GM19351 (cell line): ENCODE data around the gene DCDC2C.

Experiments used
- ATAC-seq: cut with Tn5 transposase; IDR thresholded peaks from one replicate; pipeline ENCODE4 v1.9.1; 2021; ENCODE audit warnings: mild to moderate bottlenecking, moderate library complexity; ENCODE audit not compliant: unreplicated experiment

Gene DCDC2C

DNA sequence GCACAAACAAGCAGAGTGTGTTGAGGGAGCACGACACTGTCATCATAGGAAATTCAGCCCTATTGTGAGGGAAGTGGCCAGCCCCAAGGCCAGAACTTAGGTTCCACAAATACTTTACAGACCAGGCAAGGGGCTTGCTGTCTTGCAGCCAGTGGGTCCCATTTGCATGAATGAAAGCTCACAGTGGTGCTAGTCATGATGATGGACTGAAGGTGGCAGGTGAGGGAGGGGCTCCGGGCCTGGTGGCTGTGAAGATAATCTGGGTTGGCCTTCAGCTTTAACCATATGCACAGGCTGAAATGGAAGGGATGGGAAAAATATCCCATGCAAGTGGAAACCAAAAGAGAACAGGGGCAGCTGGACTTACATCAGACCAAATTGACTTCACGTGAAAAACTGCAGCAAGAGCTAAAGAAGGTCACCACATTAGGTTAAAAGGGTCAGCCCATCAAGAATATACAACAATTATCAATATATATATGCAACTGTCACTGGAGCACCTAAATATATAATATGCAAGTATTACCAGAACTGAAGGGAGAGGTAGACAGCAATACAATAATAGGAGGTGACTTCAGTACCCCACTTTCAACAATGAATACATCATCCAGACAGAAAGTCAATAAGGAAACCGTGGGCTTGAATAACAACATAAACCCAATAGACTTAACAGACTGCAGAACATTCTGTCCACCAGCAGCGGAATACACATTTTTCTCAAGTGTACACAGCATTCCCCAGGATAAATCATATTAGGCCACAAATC lies 39.6 kb downstream of the DCDC2C start:
- no peak for ATAC-seq

- ATAC-seq = no peak
These were observed 40.7 kb downstream of the DCDC2C start for GRCh38 chr2:3743951-3744555.

DNA sequence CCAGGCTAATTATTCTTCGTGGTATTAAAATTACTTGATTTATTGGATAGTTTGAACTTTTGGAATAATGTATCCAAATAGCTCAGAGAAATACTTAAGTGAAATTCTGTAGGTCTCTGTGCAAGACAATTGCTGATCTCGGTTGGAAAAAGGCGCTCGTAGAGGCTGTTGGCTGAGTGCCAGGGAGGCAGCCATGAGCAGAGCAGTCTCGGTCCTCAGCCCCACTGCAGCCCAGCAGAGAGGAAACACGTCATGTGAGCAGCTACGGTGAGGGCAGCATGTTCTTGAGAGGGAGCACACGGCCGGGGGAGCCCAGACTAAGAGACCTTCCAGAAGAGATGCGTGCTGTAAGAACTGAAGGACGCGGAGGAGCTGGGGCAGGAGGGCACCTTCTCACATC lies 42.5 kb downstream of the DCDC2C start:
- no peak for ATAC-seq

GRCh38 chr2:3747032-3747654 lies 43.8 kb downstream of the DCDC2C start:
- no peak for ATAC-seq

DNA sequence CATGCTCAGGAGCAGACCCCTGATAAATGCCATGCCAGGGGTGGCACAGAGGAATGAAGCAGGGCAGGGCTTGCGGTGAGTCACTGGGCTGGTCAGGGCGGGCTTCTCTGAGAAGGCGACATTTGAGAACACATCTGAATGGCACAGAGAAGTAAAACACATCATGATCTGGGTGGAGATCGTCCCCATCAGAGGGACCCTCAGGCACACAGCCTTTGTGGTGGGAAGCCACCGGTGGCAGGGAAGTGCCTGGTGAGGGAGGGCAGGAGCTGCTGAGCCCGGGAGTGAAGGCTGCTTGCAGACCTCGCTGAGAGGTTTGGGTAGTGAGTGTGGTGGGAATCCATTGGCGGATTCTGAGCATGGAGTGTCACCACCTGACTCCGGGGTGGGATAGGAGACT lies 44.5 kb downstream of the DCDC2C start:
- ATAC-seq = no peak

GRCh38 chr2:3749201-3749600 lies 45.8 kb downstream of the DCDC2C start:
- no peak for ATAC-seq

GRCh38 chr2:3751251-3751650 lies 47.9 kb downstream of the DCDC2C start:
- ATAC-seq = no peak

GRCh38 chr2:3751806-3752205 lies 48.4 kb downstream of the DCDC2C start:
- no peak for ATAC-seq

DNA sequence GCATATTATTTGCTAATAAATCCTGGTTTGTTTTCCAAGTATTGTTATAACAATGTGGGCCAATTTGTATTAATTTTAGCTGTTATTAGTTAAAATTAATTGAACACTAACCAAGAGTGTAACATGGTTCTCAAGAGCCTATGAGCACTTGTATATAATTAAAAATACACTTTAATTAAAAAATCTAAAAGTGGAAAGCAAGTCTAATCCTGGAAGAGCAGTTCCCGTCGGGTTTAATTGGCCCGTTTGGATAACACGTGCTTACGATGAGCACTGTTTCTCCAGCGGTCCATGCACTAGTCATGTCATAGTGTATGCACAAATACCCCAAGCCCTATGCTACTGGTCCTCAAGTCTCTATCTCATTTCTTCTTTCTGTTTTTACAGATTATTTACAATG lies 49.0 kb downstream of the DCDC2C start:
- ATAC-seq = no peak

DNA sequence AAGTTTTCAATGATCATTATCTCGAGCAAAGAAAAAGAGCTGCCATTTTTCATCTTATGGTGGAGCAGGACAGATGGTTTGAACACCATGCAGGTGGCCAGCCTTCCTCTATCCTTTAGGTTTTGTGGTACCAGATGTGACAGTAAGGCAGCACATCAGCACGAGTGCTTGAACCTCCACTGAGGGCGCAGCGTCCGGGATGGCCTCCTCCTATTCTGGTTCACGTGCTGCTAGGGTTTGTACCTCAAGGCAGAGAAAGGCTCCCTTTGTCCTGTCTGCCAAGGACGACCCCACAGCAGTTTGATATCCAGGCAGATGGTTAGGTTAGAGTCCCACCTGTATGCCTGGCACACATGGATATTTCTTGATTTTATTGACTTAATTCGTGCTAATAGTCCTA lies 50.2 kb downstream of the DCDC2C start:
- ATAC-seq = no peak

- ATAC-seq = no peak
These were observed 50.9 kb downstream of the DCDC2C start for GRCh38 chr2:3754280-3754679.

DNA sequence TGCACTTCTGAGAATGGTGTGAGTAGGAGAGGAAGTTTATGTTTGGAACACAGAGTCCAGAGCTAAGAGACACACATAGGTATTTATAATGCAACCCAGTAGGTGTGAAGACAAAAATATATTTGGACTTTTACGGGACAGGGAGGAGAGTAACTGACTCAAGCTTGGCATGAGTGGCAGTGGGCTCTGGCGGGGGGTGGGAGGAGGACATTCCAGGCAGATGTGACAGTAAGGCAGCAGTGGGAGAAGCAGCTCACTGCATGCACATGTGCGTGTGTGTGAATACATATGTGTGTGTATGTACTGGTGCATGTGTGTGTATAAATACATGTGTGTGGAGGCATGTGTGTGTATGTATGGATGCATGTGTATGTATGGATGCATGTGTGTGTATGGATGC lies 51.4 kb downstream of the DCDC2C start:
- no peak for ATAC-seq

DNA sequence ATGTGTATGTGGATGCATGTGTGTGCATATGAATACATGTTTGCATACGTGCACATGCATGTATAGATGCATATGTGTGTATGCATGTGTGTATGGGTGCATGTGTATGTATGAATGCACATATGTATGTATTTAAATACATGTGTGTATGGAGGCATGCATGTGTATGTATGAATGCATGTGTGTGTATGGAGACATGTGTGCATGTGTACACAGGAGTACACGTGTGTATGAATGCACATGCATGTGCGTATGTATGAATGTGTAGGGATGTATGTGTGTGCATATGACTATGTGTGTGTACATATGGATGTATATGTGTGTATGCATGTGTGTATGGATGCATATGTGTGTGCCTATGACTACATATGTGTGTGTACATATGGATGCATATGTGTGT lies 51.9 kb downstream of the DCDC2C start:
- no peak for ATAC-seq

GRCh38 chr2:3756306-3756705 lies 52.9 kb downstream of the DCDC2C start:
- no peak for ATAC-seq

DNA sequence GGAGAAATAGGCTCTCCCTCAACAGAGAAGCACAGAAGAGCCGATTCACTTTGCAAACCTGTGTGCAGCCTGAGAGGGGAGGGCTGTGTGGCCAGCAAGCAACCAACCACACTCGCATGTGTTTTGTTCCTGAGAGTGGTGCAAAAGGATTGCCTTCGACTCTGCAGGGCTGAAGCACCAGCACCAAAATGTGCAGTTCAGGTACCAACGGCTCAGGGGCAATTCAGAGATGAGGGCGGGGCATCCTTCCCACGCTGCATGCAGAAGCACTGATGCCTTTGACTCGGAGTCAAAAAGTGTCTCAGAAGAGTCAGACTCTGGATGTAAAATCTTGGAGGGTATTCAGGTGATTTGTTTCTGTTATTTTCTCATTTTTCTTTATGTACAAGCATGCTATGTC lies 55.5 kb downstream of the DCDC2C start:
- no peak for ATAC-seq

DNA sequence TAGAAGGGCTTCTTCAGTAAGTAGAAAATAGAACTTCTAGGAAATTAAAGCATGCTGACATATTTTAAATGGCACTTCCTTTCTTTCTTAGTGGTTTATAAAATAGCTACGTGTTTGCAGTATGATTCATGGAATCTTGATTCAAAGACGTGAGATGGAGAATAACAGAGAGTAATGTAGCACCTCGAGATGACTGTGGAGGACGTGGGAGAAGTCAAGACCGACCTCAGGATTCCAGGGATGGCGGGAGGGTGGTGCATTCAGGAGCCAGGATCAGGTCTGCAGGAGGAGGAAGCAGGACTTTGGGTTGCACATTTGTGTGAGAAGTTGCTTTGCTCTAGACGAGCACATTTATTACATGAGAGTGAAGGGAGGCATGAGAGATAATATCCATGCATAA lies 56.0 kb downstream of the DCDC2C start:
- no peak for ATAC-seq

- no peak for ATAC-seq
These were observed 56.4 kb downstream of the DCDC2C start for GRCh38 chr2:3759761-3760160.

DNA sequence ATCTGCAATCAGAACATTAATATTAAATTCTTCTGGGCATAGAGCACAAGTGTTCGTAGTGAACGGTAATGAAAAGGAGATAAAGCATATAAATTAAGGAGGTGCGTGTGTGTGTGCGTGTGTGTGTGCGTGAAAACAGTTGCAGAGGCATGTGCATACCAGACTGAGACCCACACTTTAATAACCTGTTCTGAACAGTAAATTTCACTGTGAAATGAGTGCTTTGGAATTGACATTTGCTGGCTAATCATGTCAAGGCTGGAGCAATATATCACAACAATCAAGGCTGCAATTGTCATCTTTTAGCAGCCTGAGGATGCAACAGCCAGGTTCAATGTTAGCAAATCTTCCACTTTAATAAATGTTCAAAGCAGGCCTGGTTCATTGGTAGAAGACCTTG lies 57.9 kb downstream of the DCDC2C start:
- ATAC-seq = no peak

- no peak for ATAC-seq
These were observed 59.5 kb downstream of the DCDC2C start for GRCh38 chr2:3762771-3763447.

GRCh38 chr2:3766824-3767223 lies 63.4 kb downstream of the DCDC2C start:
- ATAC-seq = no peak

DNA sequence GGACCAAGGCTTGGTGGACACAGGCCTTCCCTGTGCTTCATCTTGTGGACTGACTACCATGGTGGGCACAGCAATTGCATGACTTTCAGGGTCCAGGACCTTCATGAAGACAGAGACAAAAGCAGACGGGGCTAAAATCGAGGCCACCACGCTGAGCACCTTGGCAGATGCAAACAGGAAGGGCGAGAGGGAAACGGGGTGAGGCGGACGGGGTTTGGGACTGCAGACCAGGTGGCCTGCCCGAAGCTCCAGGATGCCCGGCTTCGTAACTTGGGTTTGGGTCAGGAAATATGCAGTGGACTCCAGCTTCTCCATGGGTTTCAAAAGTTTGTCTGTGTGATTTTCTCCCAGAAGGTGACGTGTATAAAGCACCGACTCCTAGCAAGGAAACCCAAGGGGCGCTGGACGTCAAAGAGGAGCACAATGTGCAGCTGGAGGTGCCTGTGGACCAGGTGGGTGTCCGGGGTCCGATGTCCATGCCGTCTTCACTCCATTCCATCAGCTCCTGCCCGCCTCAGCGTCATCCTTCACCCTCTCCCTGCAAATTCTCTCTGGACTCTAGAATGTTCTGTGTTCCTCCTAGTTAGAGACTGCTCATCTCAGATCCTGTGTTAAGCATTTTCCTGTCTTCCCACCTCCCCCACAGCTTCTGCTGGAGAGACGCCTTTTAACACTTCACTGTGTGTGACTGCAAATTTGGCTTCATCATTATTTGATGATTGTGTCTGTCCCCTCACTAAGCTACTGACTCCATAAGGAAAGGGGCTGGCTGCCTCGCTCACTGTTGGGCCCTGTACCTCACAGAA lies 65.8 kb downstream of the DCDC2C start:
- no peak for ATAC-seq
